8988T (cell line): ENCODE data around the gene EARS2.
A peak's percentile ranks its signal among the peaks of the same experiment; 100 is the strongest.
"Not testable (repeated sequence)": the region's sequence is repeated elsewhere in the genome, so short reads cannot be mapped to it uniquely, and the experiment has no call there.

Source experiments
- DNase-seq: peaks from one replicate; pipeline ENCODE4 v3.0.0; 2011

EARS2 gene

GRCh38 chr16:23523876-23524385 lies 33.2 kb downstream of the EARS2 start:
- no peak for DNase-seq

- DNase-seq: no peak
These were observed 33.8 kb downstream of the EARS2 start for GRCh38 chr16:23523321-23523720.

- no peak for DNase-seq
These were observed 35.2 kb downstream of the EARS2 start for GRCh38 chr16:23521965-23522364.

- DNase-seq: no peak
These were observed 36.0 kb downstream of the EARS2 start for GRCh38 chr16:23521037-23521743.

GRCh38 chr16:23520500-23520899 lies 36.6 kb downstream of the EARS2 start:
- no peak for DNase-seq

GRCh38 chr16:23519282-23519681 lies 37.9 kb downstream of the EARS2 start:
- DNase-seq: no peak

GRCh38 chr16:23518435-23518891 lies 38.7 kb downstream of the EARS2 start:
- DNase-seq: no peak

GRCh38 chr16:23516366-23517137 lies 40.6 kb downstream of the EARS2 start:
- DNase-seq: no peak

GRCh38 chr16:23515881-23516280 lies 41.3 kb downstream of the EARS2 start:
- no peak for DNase-seq

GRCh38 chr16:23514381-23515152 lies 42.6 kb downstream of the EARS2 start:
- DNase-seq: no peak

GRCh38 chr16:23512168-23512695 lies 44.9 kb downstream of the EARS2 start:
- DNase-seq: no peak

GRCh38 chr16:23511731-23512130 lies 45.4 kb downstream of the EARS2 start:
- DNase-seq: no peak

- DNase-seq: not testable (repeated sequence)
These were observed 46.3 kb downstream of the EARS2 start for GRCh38 chr16:23510915-23511270.

GRCh38 chr16:23510164-23510914 lies 46.8 kb downstream of the EARS2 start, which contains the start of gene GGA2:
Gene GGA2 (minus strand): TSS chr16:23510494. CDS start chr16:23510411, 83 bp downstream.
- peak; percentile 58 for DNase-seq

- DNase-seq: no peak
These were observed 47.4 kb downstream of the EARS2 start for GRCh38 chr16:23509782-23510163.

GRCh38 chr16:23509441-23509754 lies 47.8 kb downstream of the EARS2 start:
- DNase-seq: no peak

- DNase-seq: no peak
These were observed 48.3 kb downstream of the EARS2 start for GRCh38 chr16:23508589-23509440.

GRCh38 chr16:23506606-23506994 lies 50.5 kb downstream of the EARS2 start:
- DNase-seq: no peak

GRCh38 chr16:23505671-23506605 lies 51.2 kb downstream of the EARS2 start:
- DNase-seq: no peak

- DNase-seq: no peak
These were observed 51.9 kb downstream of the EARS2 start for GRCh38 chr16:23505180-23505665.
